GM18907 (cell line): ENCODE results near the gene KRTAP2-1.
"Not testable (repeated sequence)": the region's sequence is repeated elsewhere in the genome, so short reads cannot be mapped to it uniquely, and the experiment has no call there.

Experiments used
- ATAC-seq: cut with Tn5 transposase; IDR thresholded peaks from one replicate; pipeline ENCODE4 v1.9.1; 2021; ENCODE audit warnings: mild to moderate bottlenecking, moderate library complexity; ENCODE audit not compliant: unreplicated experiment

Gene KRTAP2-1

DNA sequence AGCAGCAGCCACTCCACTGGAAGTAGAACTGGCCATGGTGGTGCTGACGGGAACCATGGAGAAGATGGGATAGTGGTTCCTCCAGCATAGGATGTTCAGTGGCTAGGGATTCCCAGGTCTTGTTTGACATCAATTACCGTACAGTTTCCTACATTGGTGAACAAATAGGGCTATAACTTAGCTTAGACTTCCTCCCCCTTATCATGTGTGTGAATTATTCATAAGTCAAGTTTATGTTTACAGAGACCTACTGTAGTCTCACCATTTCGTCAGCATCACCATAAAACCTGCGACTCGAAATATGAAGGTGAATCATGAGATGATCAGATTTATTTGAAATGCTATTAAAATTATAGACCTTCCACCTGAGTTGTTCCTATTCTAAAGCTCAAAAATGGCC lies 11.6 kb upstream of the KRTAP2-1 start:
- no peak for ATAC-seq

DNA sequence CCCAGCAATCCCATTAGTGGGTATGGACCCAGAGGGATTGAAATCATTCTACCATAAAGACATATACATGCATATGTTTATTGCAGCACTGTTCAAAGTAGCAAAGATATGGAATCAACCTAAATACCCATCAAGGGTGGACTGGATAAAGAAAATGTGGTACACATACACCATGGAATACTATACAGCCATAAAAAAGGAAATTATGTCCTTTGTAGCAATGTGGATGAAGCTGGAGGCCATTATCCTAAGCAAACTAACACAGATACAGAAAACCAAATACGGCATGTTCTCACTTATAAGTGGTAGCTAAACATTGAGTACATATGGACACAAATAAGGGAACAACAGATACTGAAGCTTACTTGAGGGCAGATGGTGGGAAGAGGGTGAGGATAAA lies 10.4 kb upstream of the KRTAP2-1 start:
- ATAC-seq: no peak

DNA sequence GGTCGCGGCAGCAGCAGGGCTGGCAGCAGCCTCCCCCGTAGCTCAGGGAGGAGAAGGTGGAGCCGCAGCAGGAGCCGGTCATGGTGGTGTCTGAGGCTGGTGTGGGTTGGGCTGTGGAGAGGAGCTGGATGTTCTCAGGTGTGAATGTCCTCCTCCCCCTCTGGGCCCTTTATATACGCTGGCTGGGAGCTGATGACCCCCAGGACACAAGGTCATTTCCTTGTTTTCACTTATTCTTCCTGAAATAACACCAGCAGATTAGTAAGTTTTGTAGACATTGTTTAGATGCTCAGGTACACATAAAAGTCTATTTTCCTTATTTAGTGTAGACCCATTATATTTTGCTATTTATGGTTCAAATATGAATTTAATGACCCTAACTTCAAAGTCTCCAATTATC lies 8.0 kb upstream of the KRTAP2-1 start, which contains the start of gene KRTAP2-2:
Gene KRTAP2-2 (minus strand): TSS at position 101 of the 400 bp plus-strand sequence. CDS start 19 bp downstream, at position 82.
- ATAC-seq: not testable (repeated sequence)

DNA sequence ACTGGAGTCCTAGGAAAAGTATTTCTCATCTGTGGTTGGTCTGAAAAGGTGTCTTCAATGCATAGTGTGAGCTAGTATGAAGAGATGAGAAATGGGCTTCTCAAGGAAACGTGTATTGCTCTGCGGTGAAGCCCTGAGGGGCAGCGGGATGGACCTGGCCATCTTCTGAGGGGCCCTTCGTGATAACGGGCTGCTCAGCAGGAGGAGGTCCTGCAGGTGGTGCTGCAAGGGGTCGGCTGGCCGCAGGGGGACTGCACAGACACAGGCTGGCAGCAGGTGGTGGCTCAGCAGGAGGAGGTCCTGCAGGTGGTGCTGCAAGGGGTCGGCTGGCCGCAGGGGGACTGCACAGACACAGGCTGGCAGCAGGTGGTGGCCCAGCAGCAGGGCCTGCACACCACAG lies 7.4 kb upstream of the KRTAP2-1 start:
- ATAC-seq: not testable (repeated sequence)

DNA sequence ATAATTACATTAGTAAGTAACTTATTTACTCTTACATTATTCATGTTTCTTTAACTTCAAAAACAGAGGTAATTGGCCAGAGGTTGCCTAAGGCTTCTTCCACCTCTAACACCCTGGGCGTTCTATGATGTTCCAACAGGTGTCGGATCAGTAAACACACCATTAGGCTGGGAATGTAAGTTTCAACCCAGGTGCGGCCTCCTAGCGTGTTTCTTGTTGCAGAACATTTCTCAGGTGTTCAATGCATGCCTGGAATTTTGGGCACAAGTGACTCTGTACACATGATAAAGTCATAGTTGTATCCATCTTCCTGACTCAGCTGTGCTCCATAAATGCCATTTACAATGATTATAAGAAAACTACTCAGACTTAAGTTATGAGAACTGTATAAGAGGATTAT lies 6.9 kb upstream of the KRTAP2-1 start:
- no peak for ATAC-seq

DNA sequence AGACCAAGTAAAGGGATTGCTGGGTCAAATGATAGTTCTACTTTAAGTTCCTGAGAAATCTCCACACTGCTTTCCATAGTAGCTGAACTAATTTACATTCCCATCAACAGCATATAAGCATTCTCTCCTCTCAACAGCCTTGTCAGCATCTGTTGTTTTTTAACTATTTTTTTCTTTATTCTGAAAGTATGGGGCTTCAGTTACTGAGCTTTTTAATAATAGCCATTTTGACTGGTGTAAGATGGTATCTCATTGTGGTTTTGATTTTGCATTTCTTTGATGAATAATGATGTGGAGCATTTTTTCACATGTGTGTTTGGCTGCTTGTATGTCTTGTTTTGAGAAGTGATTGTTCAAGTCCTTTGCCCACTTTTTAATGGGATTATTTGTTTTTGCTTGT lies 5.5 kb upstream of the KRTAP2-1 start:
- ATAC-seq: no peak

DNA sequence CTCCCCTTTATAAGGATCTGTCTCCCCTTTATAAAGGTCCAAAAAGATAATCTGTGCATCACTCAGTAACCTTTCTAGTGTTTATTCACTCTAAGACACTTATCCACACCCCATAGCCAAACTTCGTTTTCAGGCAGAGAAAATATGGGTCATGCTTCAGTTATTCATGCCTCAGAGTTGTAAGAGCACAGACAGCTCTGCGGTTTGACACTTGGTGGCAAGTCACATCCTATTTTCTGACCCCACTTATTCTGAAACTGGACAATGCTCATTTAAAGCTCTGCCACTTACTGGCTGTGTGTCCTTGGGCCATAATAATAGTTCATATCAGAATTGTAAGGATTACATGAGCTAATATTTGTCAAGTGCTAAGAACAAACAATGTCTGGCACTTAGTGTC lies 2.0 kb upstream of the KRTAP2-1 start:
- no peak for ATAC-seq

DNA sequence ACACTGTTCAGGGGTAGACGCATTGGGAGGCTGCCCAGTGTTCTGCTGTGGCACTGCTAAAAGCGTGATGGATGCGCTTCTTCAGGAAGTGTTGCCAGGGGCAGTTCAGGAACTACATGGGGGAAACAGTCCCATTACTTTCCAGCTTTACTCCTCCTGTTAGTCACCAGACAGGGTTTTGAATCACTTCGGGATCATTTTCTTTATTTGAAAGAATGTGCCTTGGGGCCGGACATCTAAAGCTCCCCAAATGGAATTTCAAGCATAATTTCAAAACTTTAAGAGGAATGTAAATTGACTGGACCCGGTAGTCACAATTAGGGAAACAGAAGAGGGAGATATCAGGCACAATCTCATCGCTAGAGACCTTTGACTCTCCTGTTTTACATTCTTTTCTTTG lies 1.3 kb upstream of the KRTAP2-1 start:
- no peak for ATAC-seq

DNA sequence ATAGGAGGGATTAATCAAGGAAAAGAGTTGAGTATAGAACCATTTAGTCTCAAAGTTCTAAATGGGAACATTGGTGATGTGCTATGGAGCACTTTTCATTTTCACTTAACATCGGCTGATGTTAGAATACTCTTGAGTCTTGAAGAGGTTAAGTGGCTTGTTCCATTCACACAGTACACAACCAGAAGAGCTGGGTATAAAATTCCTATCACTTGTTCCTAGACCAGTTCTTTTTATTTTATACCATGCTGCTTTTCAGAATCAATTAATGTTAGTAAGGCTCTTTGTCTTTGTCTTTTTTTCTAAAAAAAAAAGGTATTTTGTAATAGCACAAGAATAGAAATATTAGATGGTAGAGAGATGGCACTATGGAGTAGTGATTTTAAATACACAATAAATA lies 4.2 kb downstream of the KRTAP2-1 start:
- no peak for ATAC-seq

DNA sequence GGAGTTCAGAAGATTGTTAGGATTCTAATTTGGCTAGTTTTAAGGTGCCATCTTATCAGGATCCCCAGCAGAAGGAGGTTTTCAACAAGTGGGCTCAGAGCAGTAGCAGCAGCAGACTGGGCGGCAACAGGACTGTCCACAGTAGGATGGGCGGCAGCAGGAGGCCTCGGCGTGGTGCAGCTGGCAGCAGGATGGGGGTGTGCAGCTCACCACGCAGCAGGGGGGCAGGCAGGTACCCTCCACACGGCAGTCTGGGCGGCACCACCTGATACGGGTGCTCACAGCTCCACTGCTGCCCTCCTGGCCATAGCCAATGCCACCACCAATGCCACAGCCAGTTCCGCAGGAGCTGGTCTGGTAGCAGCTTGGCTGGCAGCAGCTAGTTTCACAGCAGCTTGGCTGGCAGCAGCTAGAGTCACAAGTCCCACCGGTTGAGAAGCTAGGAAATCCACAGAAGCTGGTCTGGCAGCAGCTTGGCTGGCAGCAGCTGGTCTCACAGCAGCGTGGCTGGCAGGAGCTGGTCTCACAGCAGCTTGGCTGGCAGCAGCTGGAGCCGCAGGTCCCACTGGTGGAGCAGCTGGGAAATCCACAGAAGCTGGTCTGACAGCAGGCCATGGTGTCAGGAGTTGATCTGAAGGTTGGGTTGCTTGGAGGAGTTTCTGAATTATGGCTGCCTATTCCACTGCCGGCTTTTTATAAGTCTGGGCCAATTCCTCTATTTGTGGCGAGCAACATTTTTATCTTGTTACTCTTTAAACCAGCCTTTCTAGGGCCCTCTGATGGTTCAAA lies 6.1 kb downstream of the KRTAP2-1 start, which contains the start of gene KRTAP1-1:
Gene KRTAP1-1 (minus strand): TSS at position 668 of the 789 bp plus-strand sequence. CDS start 53 bp downstream, at position 615.
- not testable (repeated sequence) for ATAC-seq

DNA sequence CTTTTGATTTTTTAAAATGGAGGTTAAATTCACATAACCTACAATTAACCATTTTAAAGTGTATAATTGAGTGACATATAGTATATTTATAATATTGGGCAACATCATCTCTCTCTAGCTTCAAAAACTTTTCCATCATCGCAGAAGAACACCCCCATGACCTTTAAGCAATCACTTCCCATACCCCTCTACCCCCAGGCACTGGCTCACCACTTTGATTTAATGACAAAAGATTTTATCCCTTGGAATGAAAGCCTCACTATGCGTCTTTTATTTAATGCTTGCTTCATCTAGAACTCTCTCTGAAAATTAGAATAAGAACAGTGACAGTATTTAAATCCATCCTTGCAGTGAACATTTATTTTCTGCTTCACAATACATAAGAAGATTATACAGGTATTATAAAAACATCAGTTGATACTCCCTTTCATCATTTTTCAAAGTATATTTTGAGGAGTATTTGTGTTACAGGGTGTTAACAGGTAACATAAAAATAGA lies 9.2 kb downstream of the KRTAP2-1 start:
- ATAC-seq: no peak

DNA sequence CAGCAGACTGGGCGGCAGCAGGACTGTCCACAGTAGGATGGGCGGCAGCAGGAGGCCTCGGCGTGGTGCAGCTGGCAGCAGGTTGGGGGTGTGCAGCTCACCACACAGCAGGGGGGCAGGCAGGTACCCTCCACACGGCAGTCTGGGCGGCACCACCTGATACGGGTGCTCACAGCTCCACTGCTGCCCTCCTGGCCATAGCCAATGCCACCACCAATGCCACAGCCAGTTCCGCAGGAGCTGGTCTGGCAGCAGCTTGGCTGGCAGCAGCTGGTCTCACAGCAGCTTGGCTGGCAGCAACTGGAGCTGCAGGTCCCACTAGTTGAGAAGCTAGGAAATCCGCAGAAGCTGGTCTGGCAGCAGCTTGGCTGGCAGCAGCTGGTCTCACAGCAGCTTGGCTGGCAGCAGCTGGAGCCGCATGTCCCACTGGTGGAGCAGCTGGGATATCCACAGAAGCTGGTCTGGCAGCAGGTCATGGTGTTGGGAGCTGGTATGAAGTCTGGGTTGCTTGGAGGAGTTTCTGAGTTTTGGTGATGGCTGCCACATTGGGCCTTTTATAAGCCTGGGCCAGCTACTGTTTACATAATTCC lies 12.7 kb downstream of the KRTAP2-1 start, which contains the start of gene KRTAP1-3:
Gene KRTAP1-3 (minus strand): TSS at position 529 of the 590 bp plus-strand sequence. CDS start 53 bp downstream, at position 476.
- ATAC-seq: not testable (repeated sequence)

DNA sequence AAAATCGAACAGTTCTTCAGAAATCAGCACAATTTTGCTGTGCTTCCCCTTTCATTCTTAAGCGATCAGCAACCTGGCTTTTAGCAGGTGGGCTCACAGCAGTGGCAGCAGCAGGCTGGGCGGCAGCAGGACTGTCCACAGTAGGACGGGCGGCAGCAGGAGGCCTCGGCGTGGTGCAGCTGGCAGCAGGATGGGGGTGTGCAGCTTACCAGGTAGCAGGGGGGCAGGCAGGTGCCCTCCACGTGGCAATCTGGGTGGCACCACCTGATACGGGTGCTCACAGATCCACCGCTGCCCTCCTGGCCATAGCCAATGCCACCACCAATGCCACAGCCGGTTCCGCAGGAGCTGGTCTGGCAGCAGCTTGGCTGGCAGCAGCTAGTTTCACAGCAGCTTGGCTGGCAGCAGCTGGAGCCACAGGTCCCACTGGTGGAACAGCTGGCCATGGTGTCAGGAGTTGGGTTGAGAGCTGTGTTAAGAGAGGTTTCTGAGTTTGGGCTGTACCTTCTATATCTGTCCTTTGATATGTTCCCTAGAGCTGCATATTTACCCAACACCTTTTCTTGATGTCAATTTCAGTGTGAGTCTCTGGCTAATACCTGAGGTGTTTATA lies 17.4 kb downstream of the KRTAP2-1 start, which contains the start of gene KRTAP1-4:
Gene KRTAP1-4 (minus strand): TSS at position 563 of the 613 bp plus-strand sequence. CDS start 117 bp downstream, at position 446.
- no peak for ATAC-seq

DNA sequence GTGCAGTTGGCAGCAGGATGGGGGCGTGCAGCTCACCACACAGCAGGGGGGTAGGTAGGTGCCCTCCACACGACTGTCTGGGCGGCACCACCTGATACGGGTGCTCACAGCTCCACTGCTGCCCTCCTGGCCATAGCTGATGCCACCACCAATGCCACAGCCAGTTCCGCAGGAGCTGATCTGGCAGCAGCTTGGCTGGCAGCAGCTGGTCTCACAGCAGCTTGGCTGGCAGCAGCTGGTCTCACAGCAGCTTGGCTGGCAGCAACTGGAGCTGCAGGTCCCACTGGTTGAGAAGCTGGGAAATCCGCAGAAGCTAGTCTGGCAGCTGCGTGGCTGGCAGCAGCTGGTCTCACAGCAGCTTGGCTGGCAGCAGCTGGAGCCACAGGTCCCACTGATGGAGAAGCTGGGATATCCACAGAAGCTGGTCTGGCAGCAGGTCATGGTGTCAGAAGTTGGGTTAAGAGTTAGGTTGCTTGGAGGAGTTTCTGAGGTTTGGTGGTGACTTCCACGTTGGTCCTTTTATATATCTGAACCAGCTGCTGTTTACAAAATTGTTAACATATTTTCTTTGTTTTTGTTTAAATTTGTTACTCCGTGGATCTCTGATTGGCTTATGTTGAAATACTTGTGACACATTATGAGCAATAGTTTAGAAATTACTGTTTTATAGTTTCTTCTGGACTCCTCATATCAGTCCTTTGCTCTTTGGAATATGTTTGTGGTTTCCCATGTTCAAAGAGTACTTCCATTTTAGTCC lies 20.2 kb downstream of the KRTAP2-1 start, which contains the start of gene KRTAP1-5:
Gene KRTAP1-5 (minus strand): TSS at position 494 of the 757 bp plus-strand sequence. CDS start 53 bp downstream, at position 441.
- ATAC-seq: no peak

DNA sequence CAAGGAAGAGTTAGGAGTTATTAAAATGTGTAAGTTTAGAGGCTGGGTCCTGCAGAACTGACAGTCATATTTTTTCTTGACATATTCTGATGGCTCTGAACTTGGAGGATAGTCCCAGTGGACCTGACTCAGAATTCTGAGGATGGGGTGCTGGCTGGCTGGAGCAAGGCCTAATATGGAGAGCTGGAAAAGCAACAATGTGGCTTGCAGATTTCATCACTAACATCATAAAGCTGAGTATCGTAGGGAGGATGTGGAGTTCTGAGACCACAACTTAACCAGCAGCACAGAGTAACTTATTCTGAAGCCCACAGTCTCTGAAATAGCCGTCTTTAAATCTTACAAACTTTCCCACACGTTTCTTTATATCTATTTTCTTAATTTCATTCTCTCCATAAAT lies 22.4 kb downstream of the KRTAP2-1 start:
- no peak for ATAC-seq

DNA sequence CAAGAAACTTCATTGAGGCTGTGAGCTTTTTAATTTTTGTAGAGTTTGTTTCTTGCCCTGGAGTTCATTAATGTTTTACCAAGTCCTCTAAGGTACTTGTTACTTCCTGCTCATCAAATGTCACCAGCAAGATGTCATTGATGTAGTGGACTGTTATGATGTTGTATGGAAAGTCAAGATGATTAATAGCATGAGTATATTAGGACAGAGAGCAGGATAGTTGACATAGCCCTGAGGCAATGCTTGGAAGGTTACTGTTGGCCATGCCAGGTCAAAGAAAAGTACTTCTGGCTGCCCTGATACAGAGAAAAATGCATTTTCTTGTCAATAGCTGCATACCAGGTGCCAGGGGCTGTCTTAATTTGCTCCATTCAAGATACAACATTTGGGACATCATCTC lies 26.8 kb downstream of the KRTAP2-1 start:
- no peak for ATAC-seq

DNA sequence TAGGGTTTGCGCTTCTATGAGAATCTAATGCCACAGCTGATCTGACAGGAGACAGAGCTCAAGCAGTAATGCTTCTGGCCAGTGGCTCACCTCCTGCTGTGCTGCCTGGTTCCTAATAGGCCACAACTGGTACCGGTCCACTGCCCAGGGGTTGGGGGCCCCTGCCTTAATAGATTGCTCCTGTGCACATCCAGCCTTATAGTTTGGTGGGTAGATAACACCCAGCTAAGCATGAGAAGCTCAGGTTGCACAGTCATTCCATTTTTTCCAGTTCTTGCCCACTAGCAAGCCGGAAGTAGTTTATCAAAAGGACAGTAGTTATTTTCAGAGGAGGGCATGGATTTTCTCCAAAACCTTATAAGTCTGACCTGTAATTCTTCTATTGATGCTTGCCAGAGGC lies 27.7 kb downstream of the KRTAP2-1 start:
- no peak for ATAC-seq

DNA sequence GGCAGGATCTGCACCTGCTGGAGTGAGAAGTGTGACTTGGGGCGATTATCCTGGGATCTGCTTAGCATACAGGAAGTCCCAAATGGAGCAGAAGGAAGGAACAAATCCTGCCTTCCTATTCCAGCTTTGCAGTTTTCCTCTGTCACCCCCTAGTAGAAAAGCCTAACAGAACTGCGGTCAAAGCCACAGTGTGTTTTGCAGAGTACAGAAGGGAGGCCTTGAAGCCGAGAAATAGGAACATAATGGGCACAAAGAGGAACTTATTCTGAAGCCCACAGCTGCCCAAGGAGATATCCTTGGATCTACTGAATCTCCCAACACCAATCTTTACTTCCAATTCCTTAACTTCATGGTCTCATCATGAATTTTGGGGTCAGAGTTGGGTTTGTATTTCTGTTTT lies 28.6 kb downstream of the KRTAP2-1 start:
- ATAC-seq: no peak

DNA sequence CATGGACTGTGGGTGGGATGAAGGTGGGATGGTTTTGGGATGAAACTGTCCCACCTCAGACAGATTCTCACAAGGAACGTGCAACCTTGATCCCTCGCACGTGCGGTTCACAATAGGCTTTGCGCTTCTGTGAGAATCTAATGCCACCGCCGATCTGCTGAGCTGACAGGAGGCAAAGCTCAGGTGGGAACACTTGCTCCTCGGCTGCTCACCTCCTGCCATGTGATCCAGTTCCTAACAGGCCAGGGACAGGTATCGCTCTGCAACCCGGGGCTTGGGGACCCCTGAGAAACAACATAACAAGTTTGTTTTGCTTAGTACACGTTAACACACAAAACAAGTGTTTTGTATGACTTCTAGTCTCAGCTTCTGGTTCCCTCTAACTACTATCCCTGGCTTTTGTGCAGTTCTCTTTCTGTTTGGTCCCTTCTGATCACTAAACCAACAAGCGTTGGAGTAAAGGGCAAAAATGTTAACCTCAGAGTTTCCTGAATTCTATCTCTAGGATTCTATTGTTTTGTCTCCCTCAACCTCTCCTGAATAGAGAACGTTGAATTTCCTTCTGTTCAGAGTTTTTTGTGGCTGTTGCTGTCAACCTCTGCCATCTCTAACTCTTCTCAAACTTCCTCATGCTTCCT lies 30.4 kb downstream of the KRTAP2-1 start:
- no peak for ATAC-seq

DNA sequence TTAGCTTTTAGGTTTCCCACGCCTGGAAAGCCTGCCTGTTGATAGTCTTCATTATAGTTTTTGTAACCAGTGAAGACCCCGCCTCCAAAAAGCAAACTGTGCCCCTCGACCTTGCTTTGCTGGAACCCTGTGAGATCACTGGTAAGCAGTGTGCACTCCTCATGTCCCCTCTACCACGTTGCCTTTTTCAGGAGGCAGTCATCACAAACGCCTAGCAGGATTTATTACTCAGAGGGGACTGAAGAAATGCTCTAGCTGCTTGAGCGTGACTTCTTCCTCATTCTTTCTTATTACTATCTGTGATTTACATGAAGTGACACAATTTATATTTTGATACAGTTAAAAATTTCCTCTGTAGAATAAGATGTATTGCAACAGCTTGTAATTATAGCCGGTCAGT lies 31.7 kb downstream of the KRTAP2-1 start:
- ATAC-seq: no peak
